Measurements from ENCODE around the gene RAB30. TPM values are rescaled to one million over a fixed set of nuclear protein-coding genes. Genes with fewer than 3 reads are reported as not detected.

RAB30 gene
- total RNA-seq, 3 donors from 2014 or later = 20.3 to 26.6 (median 24.2) TPM

DNA sequence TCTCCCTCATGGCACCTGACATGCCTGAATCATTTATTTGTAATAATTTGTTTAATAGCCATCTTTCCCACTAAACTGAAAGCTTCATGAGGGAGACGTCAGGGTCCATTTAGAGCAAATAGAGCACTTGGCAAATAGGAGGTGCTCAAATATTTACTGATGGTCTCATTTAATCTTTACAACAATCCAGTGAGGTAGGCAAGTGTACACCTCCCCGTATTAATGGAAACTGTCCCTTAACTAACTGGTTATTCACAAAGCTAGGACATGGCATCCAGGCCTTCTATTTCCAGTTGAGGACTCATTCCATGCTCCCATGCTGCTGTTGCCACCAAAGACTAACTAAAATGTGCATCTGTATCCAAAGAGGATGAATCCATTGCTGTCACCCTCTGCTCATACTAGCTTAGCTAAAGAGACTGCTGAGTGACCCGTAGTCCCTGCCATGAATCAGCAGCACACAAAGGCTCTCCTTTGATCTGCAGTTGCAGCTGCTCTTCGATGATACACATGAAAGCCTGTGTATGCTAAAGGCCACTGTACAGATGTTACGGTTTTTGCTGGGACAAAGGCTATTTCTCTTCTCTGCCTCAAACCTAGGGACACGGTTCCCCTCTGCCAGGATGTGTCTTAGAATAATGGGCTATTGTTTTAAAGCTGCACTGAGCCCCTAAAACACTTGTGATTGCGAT is 82.6 kb downstream of the RAB30 start:
- Histone ChIP-seq H3K27ac (no peak overlapping the region), H3K4me1 (peaks cover 0 to 5% of the 10 kb centered on the region in 2 donors), H3K4me3 (no peak overlapping the region), H3K36me3 (no peaks in the 10 kb centered on the region), H3K9me3 (no peaks in the 10 kb centered on the region), H3K27me3 (no peaks in the 10 kb centered on the region)
- intact Hi-C loops (cut with DNase I; ENCODE audit: low total_unique reads) = no loop called here
- no peak for TF ChIP-seq POLR2AphosphoS5 (IDR thresholded peaks at IDR 0.05)
- no peak for TF ChIP-seq POLR2A (IDR thresholded peaks at IDR 0.05)
- TF ChIP-seq, protein P1, sequence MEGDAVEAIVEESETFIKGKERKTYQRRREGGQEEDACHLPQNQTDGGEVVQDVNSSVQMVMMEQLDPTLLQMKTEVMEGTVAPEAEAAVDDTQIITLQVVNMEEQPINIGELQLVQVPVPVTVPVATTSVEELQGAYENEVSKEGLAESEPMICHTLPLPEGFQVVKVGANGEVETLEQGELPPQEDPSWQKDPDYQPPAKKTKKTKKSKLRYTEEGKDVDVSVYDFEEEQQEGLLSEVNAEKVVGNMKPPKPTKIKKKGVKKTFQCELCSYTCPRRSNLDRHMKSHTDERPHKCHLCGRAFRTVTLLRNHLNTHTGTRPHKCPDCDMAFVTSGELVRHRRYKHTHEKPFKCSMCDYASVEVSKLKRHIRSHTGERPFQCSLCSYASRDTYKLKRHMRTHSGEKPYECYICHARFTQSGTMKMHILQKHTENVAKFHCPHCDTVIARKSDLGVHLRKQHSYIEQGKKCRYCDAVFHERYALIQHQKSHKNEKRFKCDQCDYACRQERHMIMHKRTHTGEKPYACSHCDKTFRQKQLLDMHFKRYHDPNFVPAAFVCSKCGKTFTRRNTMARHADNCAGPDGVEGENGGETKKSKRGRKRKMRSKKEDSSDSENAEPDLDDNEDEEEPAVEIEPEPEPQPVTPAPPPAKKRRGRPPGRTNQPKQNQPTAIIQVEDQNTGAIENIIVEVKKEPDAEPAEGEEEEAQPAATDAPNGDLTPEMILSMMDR (IDR thresholded peaks at IDR 0.05) = no peak
- DNase-seq (ENCODE audit: low spot score in 2 of 2) = no peak

DNA sequence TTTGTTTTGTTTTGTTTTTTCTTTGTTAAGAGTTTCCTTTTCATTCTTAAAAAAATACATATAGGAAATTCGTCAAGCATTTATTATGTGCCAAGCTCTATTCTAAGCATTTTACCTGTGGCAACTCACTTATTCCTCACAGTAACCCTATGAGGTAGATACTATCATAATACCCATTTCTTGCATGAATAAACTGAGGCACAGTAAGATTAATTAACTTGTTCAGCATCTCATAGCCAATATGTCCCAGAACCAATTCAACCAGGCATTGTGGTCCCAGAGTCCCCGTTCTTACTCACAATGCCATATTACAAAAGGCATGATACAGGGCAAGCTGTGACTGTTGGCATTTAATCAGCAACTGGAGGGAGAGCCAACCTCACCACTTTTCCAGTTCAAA is 83.7 kb downstream of the RAB30 start:
- Histone ChIP-seq H3K27me3 (no peaks in the 10 kb centered on the region), H3K4me1 (no peaks in the 10 kb centered on the region), H3K36me3 (no peaks in the 10 kb centered on the region), H3K27ac (no peak overlapping the region), H3K9me3 (no peaks in the 10 kb centered on the region), H3K4me3 (no peak overlapping the region)
- intact Hi-C loops (cut with DNase I; ENCODE audit: low total_unique reads) = no loop called here
- TF ChIP-seq, protein P1 (IDR thresholded peaks at IDR 0.05) = no peak
- TF ChIP-seq POLR2A (IDR thresholded peaks at IDR 0.05) (no peak), POLR2AphosphoS5 (IDR thresholded peaks at IDR 0.05) (no peak)
- DNase-seq (ENCODE audit: low spot score in 2 of 2) = no peak

DNA sequence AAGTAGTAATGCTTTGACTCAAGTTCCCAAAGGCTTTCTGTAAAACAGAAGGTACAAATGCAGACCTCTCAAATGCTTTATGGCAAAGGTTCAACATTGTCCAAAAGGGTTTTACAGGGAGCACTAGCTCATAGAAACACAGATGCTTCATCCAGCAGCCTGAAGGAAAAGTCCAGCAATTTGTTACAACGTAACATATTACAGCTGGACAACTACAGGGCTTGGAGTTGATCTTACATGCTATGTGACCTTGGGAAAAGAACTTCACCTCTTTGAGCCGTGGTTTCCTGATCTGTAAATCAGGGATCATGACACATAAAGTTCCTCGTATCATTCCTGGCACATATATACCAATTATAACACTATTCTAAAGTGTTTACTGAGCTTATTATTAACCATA is 85.3 kb downstream of the RAB30 start:
- DNase-seq (ENCODE audit: low spot score in 2 of 2) = no peak
- no peak overlapping the region for H3K4me3 ChIP-seq
- no peaks in the 10 kb centered on the region for H3K36me3 ChIP-seq
- H3K9me3 ChIP-seq = no peaks in the 10 kb centered on the region
- H3K4me1 ChIP-seq = no peaks in the 10 kb centered on the region
- TF ChIP-seq POLR2A (IDR thresholded peaks at IDR 0.05) = no peak
- TF ChIP-seq, protein P1 (IDR thresholded peaks at IDR 0.05) = no peak
- TF ChIP-seq POLR2AphosphoS5 (IDR thresholded peaks at IDR 0.05) = no peak
- H3K27ac ChIP-seq = no peak overlapping the region
- intact Hi-C loops (cut with DNase I; ENCODE audit: low total_unique reads) = no loop called here
- no peaks in the 10 kb centered on the region for H3K27me3 ChIP-seq

DNA sequence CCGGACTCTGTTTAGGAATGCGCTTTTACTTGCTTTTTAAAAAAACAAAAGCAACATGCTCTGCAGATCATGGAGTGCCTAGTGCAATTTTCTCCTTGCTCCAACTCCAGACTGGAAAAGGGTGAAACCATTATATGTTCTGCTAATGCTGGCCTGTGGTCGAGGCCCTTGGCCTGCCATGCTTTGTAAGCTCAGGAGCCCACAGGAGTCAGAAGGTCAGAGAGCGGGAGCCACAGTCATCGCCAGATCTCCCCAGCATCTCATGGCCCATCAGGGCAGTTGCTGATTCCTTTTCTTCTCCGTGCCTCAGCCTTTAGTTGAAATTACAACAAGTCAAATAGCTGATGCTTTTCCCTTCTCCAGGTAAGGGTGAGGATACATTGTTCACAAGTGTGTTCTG is 89.8 kb downstream of the RAB30 start:
- H3K36me3 ChIP-seq = no peaks in the 10 kb centered on the region
- DNase-seq (ENCODE audit: low spot score in 2 of 2) = no peak
- H3K27ac ChIP-seq = no peak overlapping the region
- TF ChIP-seq, protein P1 (IDR thresholded peaks at IDR 0.05) = no peak
- TF ChIP-seq POLR2A (IDR thresholded peaks at IDR 0.05) = no peak
- TF ChIP-seq POLR2AphosphoS5 (IDR thresholded peaks at IDR 0.05) = no peak
- H3K9me3 ChIP-seq = no peaks in the 10 kb centered on the region
- no peaks in the 10 kb centered on the region for H3K4me1 ChIP-seq
- H3K27me3 ChIP-seq = no peaks in the 10 kb centered on the region
- no peak overlapping the region for H3K4me3 ChIP-seq
- intact Hi-C loops (cut with DNase I; ENCODE audit: low total_unique reads) = no loop called here

DNA sequence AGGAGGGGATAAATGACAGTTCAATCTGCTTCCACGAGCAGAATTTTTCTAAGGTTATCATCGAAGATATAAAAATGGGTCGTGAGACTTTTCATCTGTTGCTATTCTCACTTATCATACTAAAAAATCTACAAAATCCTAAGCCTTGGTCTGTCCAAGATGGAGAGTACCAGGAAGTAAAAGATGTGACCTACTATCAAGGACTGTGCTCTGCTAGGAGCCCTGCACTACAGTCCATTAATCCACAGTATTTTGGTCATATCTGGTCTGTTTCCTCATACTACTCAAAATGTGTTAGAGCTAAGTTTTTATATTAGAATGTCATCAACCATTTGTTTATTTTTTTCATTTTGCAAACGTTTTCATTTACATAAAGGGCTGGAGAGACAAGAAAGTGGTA is 90.8 kb downstream of the RAB30 start:
- Histone ChIP-seq H3K4me3 (no peak overlapping the region), H3K4me1 (no peaks in the 10 kb centered on the region), H3K27me3 (no peaks in the 10 kb centered on the region), H3K36me3 (no peaks in the 10 kb centered on the region), H3K9me3 (no peaks in the 10 kb centered on the region), H3K27ac (no peak overlapping the region)
- TF ChIP-seq, protein P1 (IDR thresholded peaks at IDR 0.05) = no peak
- TF ChIP-seq POLR2A (IDR thresholded peaks at IDR 0.05) (no peak), POLR2AphosphoS5 (IDR thresholded peaks at IDR 0.05) (no peak)
- intact Hi-C loops (cut with DNase I; ENCODE audit: low total_unique reads) = no loop called here
- DNase-seq (ENCODE audit: low spot score in 2 of 2) = no peak
